Prostate gland (tissue), 2 donors: Measurements from ENCODE around the gene ACVR1.
"Not testable (repeated sequence)": the region's sequence is repeated elsewhere in the genome, so short reads cannot be mapped to it uniquely, and the experiment has no call there.

ENCODE experiments used
- CTCF ChIP-seq, 4 experiments: fragments of 200-600 bp in 2 of 4; fragments of 450-650 bp in 2 of 4; sonication (generic) in 2 of 4; IDR thresholded peaks; 1 replicate in 3 of 4; 2 replicates in 1 of 4; pipeline ENCODE4 v1.5.1; 2016 to 2019; ENCODE audit warnings: antibody characterized with exemption in 4 of 4, mild to moderate bottlenecking in 2 of 4, moderate library complexity in 2 of 4
- POLR2AphosphoS5 ChIP-seq: sonication (generic); formaldehyde crosslinking; IDR thresholded peaks from one replicate; pipeline ENCODE4 v1.6.1; 2017; ENCODE audit warnings: antibody characterized with exemption

DNA sequence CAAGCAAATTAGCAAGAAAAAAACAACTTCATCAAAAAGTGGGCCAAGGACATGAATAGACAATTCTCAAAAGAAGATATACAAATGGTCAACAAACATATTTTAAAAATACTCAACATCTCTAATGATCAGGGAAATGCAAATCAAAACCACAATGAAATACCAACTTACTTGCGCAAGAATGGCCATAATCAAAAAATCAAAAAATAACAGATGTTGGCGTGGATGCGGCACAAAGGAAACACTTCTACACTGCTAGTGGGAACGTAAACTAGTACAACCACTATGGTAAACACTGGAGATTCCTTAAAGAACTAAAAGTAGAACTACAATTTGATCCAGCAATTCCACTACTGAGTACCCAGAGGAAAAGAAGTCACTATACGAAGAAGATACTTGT lies 119.7 kb downstream of the ACVR1 start:
- not testable (repeated sequence) for TF ChIP-seq CTCF (IDR thresholded peaks at IDR 0.05); POLR2AphosphoS5
